Endothelial cell of umbilical vein (primary cell): ENCODE measurements around the gene VWA7. TPM values are rescaled to one million over a fixed set of nuclear protein-coding genes. Genes with fewer than 3 reads are reported as not detected.
A peak's percentile ranks its signal among the peaks of the same experiment; 100 is the strongest.

Experiments
- BruUV-seq: library from RNA; stranded (reverse); fragments of 400-500 nt; replicated peaks from 2 replicates; lab custom pipeline; 2021; lab: Mats Ljungman, UMichigan
- CTCF ChIA-PET: fragments of 300-600, 350-600 bp; sonication (Branson Sonifier 250); formaldehyde crosslinking; loops from one replicate; lab custom pipeline; 2021; ENCODE audit warnings: antibody characterized with exemption, inconsistent platforms; lab: Charles Lee
- POLR2A ChIA-PET: fragments of 300-600, 350-600 bp; sonication (Branson Sonifier 250); formaldehyde crosslinking; loops from one replicate; lab custom pipeline; 2021; ENCODE audit warnings: antibody characterized with exemption, inconsistent platforms; lab: Charles Lee
- DNase-seq: peaks from one replicate; pipeline ENCODE4 v3.0.0-alpha.2; 2011; ENCODE audit warnings: low read depth, low spot score
- FAIRE-seq: peaks from 2 replicates; lab custom pipeline; 2011; peaks lifted over from hg19 to GRCh38; lab: Jason Lieb, UNC
- H2AFZ ChIP-seq: 2 replicates; pipeline ENCODE4 v1.6.0; 2012; ENCODE audit warnings: low read depth, low read length, control low read depth, inconsistent platforms
- H3K27ac ChIP-seq: 2 replicates; pipeline ENCODE4 v1.5.1; 2011; ENCODE audit warnings: low read depth, mild to moderate bottlenecking, control low read depth, low read length, moderate library complexity; ENCODE audit not compliant: insufficient read depth
- H3K27me3 ChIP-seq, 2 experiments: 2 replicates each; pipeline versions ENCODE4 v1.6.0 to v1.6.1; 2011; ENCODE audit warnings: low read length in 2 of 2, mixed read lengths in 1 of 2; ENCODE audit not compliant: control insufficient read depth in 2 of 2, insufficient read depth in 2 of 2
- H3K36me3 ChIP-seq, 2 experiments: 2 replicates in 1 of 2; 3 replicates in 1 of 2; pipeline ENCODE4 v1.5.1; 2011; ENCODE audit warnings: low read length in 2 of 2, mild to moderate bottlenecking in 1 of 2, moderate library complexity in 1 of 2; ENCODE audit not compliant: control insufficient read depth in 2 of 2, insufficient read depth in 2 of 2; ENCODE audit errors: extremely low read depth in 1 of 2
- H3K4me1 ChIP-seq: 3 replicates; pipeline ENCODE4 v1.5.1; 2011; ENCODE audit warnings: mild to moderate bottlenecking, low read length; ENCODE audit not compliant: control insufficient read depth, insufficient read depth; ENCODE audit errors: extremely low read depth
- H3K4me2 ChIP-seq: 2 replicates; pipeline ENCODE4 v1.6.1; 2011; ENCODE audit warnings: low read length, control low read depth, mixed read lengths; ENCODE audit not compliant: insufficient read depth
- H3K4me3 ChIP-seq, 3 experiments: fragments of 200-600 bp in 1 of 3; sonication (generic), shearing (Covaris generic) in 1 of 3; replicated peaks in 1 of 3; 2 replicates each; pipeline ENCODE4 v1.5.1; 2011 to 2016; ENCODE audit warnings: control low read depth in 3 of 3, low read length in 3 of 3, mild to moderate bottlenecking in 2 of 3, inconsistent platforms in 1 of 3, low read depth in 1 of 3, moderate library complexity in 1 of 3; ENCODE audit not compliant: insufficient read depth in 1 of 3
- H3K79me2 ChIP-seq: 2 replicates; pipeline ENCODE4 v1.6.0; 2012; ENCODE audit warnings: low read length, inconsistent platforms; ENCODE audit not compliant: control insufficient read depth, insufficient read depth
- H3K9ac ChIP-seq: replicated peaks from 2 replicates; pipeline ENCODE3; 2011; ENCODE audit warnings: low read length, control low read depth; ENCODE audit not compliant: insufficient read depth; ENCODE audit errors: extremely low read depth
- H3K9me1 ChIP-seq: replicated peaks from 3 replicates; pipeline ENCODE4 v1.6.0; 2011; ENCODE audit warnings: mild to moderate bottlenecking, low read length; ENCODE audit not compliant: control insufficient read depth, insufficient read depth; ENCODE audit errors: extremely low read depth
- H3K9me3 ChIP-seq: replicated peaks from 2 replicates; pipeline ENCODE4 v1.5.1; 2012; ENCODE audit warnings: low read length, inconsistent platforms; ENCODE audit not compliant: control insufficient read depth, insufficient read depth
- H4K20me1 ChIP-seq: replicated peaks from 2 replicates; pipeline ENCODE3; 2011; ENCODE audit warnings: mild to moderate bottlenecking, low read length; ENCODE audit not compliant: control insufficient read depth, insufficient read depth; ENCODE audit errors: extremely low read depth
- EZH2 ChIP-seq: IDR thresholded peaks from 2 replicates; pipeline ENCODE4 v1.6.1; 2012; ENCODE audit warnings: borderline replicate concordance, low read depth, mild to moderate bottlenecking, moderate library complexity, low read length, inconsistent platforms; ENCODE audit not compliant: severe bottlenecking
- FOS ChIP-seq: IDR thresholded peaks from 2 replicates; pipeline ENCODE4 v1.6.1; 2011; ENCODE audit warnings: mild to moderate bottlenecking, low read length, moderate library complexity, borderline replicate concordance; ENCODE audit not compliant: insufficient read depth
- GATA2 ChIP-seq: IDR thresholded peaks from 2 replicates; pipeline ENCODE4 v1.7.0; 2011; ENCODE audit warnings: low read depth, mild to moderate bottlenecking, moderate library complexity, mixed read lengths, low read length; ENCODE audit not compliant: insufficient read length, insufficient read depth
- JUN ChIP-seq: IDR thresholded peaks from 2 replicates; pipeline ENCODE4 v1.6.1; 2011; ENCODE audit warnings: borderline replicate concordance, low read depth; ENCODE audit not compliant: insufficient read length, insufficient read depth
- MYC ChIP-seq: IDR thresholded peaks from one replicate; pipeline ENCODE4 v1.6.1; 2011; ENCODE audit warnings: mild to moderate bottlenecking, low read depth, low read length
- POLR2A ChIP-seq: IDR thresholded peaks from 2 replicates; pipeline ENCODE4 v1.6.1; 2012; ENCODE audit warnings: low read depth, mild to moderate bottlenecking, control low read depth, low read length
- POLR2AphosphoS5 ChIP-seq: IDR thresholded peaks from 2 replicates; pipeline ENCODE4 v1.6.1; 2012; ENCODE audit warnings: low read depth, mild to moderate bottlenecking, control low read depth, low read length, moderate library complexity; ENCODE audit not compliant: insufficient read depth
- dilution Hi-C: fragments of 300-500 bp; cut with MboI; formaldehyde crosslinking; loops from one replicate; pipeline ENCODE4 v1.15.0; 2019; ENCODE audit warnings: low sequenced_read_pairs; ENCODE audit not compliant: extremely low pct_ligation_motif_present
- intact Hi-C: fragments of 100-400 bp; cut with micrococcal nuclease; formaldehyde crosslinking; loops from one replicate; pipeline ENCODE4 v1.10.0; 2022
- polyA plus RNA-seq, 4 experiments: library from polyadenylated mRNA; depleted of rRNA in 3 of 4; stranded (reverse) in 3 of 4; unstranded in 1 of 4; fragments of >200 nt; gene quantifications; 2 replicates each; pipeline versions ENCODE4 v1.2.1 to v1.2.3, GENCODE V29; 2011 to 2012; ENCODE audit warnings: missing spikeins in 1 of 4
- total RNA-seq: library from RNA; stranded (reverse); gene quantifications from 2 replicates; pipeline ENCODE4 v1.2.3, GENCODE V29; 2021
- TF ChIP-seq, protein P1 (sequence below), 2 donors: IDR thresholded peaks; 1 replicate in 1 of 2; 2 replicates in 1 of 2; pipeline ENCODE4 v1.5.1; 2011; ENCODE audit warnings: low read length in 2 of 2, mild to moderate bottlenecking in 2 of 2, moderate library complexity in 2 of 2, control low read depth in 1 of 2, inconsistent platforms in 1 of 2, low read depth in 1 of 2; ENCODE audit not compliant: insufficient read depth in 1 of 2; ENCODE audit errors: extremely low read depth in 1 of 2
- TF ChIP-seq, protein P2 (sequence below): IDR thresholded peaks from 2 replicates; pipeline ENCODE4 v1.6.1; 2011; ENCODE audit not compliant: insufficient read depth, insufficient read length

The VWA7 gene
- total and polyA plus RNA-seq, 2 donors (not counting 3 experiments of a cell fraction or from before 2014, with no cell fraction given): 0.11 to 0.51 TPM

DNA sequence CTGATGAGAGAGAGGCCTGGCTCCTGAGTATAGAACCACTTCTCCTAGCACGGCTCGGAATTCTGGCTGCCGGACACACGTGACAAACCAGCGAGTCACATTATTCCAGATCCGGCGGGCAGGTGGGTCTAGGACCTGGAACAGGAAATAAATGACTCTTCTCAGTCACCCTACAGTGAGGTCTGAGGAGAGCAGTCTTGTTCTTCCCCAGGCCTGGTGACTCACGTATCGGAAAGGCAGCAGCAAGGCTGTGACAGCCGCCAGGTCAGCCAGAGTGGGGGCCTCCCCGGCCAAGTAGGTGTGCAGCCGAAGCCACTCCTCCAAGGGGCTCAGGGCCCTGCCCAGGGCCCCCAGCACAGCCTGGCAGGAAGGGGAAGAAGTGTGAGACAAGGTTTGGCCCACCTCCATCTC lies 15.6 kb upstream of the VWA7 start:
- Histone ChIP-seq H3K27ac (peak overlapping the region; percentile 23), H3K4me1 (peaks cover 15% of the 10 kb centered on the region), H3K4me3 (no peak overlapping the region), H3K27me3 (no peaks in the 10 kb centered on the region), H3K9ac (no peak overlapping the region), H3K4me2 (no peak overlapping the region), H2AFZ (no peak overlapping the region), H3K36me3 (peaks cover 0 to 7% of the 10 kb centered on the region in 2 experiments), H3K9me1 (no peaks in the 10 kb centered on the region), H3K9me3 (no peaks in the 10 kb centered on the region), H3K79me2 (peaks cover 21% of the 10 kb centered on the region), H4K20me1 (no peaks in the 10 kb centered on the region)
- FAIRE-seq: peak; percentile 12
- dilution Hi-C loops (no loop called here), intact Hi-C loops (no loop called here)
- no TSS peak for BruUV-seq
- ChIA-PET CTCF (interaction anchor here (2.6 to 4.8 kb wide), 3 partner anchors 14 to 39 kb away, joined by 19 to 61 read pairs (median 30); partner anchors contain the start of gene LSM2), POLR2A (no interaction called here)
- no peak for DNase-seq
- no peak for TF ChIP-seq FOS
- TF ChIP-seq EZH2: no peak
- TF ChIP-seq GATA2: no peak
- TF ChIP-seq POLR2AphosphoS5: no peak

DNA sequence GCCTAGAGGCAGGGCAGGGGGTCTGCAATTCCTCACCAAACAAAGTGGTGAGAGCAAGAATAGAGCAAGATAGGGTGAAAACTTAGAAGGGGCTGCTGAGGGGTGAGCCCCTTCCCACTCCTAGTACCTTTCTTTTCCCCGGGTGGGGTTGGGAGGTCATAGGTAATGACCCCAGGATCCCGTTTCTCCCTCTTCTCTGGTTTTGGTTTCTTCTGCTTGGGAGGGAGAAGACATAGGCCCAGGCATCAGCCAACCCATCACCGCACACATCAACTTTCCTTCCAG lies 14.9 kb upstream of the VWA7 start:
- BruUV-seq: no TSS peak
- FAIRE-seq: no peak
- ChIA-PET CTCF (interaction anchor here (1.2 to 4.8 kb wide), 7 partner anchors 14 to 53 kb away, joined by 3 to 61 read pairs (median 14); partner anchors contain the start of genes HSPA1A, HSPA1L, LSM2 and VWA7), POLR2A (interaction anchor here (1.6 kb wide), 1 partner anchor 23 kb away, joined by 4 read pairs; the partner anchor contains the start of genes HSPA1A and HSPA1L)
- H3K79me2 ChIP-seq: peaks cover 21% of the 10 kb centered on the region
- H2AFZ ChIP-seq: no peak overlapping the region
- H3K27ac ChIP-seq: no peak overlapping the region
- no peak overlapping the region for H3K4me2 ChIP-seq
- no peaks in the 10 kb centered on the region for H3K9me1 ChIP-seq
- TF ChIP-seq EZH2: no peak
- TF ChIP-seq, protein P1, sequence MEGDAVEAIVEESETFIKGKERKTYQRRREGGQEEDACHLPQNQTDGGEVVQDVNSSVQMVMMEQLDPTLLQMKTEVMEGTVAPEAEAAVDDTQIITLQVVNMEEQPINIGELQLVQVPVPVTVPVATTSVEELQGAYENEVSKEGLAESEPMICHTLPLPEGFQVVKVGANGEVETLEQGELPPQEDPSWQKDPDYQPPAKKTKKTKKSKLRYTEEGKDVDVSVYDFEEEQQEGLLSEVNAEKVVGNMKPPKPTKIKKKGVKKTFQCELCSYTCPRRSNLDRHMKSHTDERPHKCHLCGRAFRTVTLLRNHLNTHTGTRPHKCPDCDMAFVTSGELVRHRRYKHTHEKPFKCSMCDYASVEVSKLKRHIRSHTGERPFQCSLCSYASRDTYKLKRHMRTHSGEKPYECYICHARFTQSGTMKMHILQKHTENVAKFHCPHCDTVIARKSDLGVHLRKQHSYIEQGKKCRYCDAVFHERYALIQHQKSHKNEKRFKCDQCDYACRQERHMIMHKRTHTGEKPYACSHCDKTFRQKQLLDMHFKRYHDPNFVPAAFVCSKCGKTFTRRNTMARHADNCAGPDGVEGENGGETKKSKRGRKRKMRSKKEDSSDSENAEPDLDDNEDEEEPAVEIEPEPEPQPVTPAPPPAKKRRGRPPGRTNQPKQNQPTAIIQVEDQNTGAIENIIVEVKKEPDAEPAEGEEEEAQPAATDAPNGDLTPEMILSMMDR (IDR thresholded peaks at IDR 0.05; ENCODE audit: extremely low read depth in 1 of 2, insufficient read depth in 1 of 2, low read depth in 1 of 2, low read length in 2 of 2): no peak
- TF ChIP-seq, protein P2, sequence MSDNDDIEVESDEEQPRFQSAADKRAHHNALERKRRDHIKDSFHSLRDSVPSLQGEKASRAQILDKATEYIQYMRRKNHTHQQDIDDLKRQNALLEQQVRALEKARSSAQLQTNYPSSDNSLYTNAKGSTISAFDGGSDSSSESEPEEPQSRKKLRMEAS: no peak
- TF ChIP-seq POLR2A: no peak
- no peak for TF ChIP-seq MYC
- TF ChIP-seq GATA2: no peak
- TF ChIP-seq FOS: no peak
- no peak for TF ChIP-seq JUN
- TF ChIP-seq POLR2AphosphoS5: no peak
- DNase-seq: no peak
- no peak overlapping the region for H3K4me3 ChIP-seq
- H3K36me3 ChIP-seq: peaks cover 0 to 7% of the 10 kb centered on the region in 2 experiments
- dilution Hi-C loops (no loop called here), intact Hi-C loops (no loop called here)
- no peaks in the 10 kb centered on the region for H3K27me3 ChIP-seq
- H3K9ac ChIP-seq: no peak overlapping the region
- H3K4me1 ChIP-seq: peaks cover 15% of the 10 kb centered on the region
- H4K20me1 ChIP-seq: no peaks in the 10 kb centered on the region
- no peaks in the 10 kb centered on the region for H3K9me3 ChIP-seq
